Astrocyte (in vitro differentiated cells and primary cell): ENCODE measurements around the gene ATXN1. TPM values are rescaled to one million over a fixed set of nuclear protein-coding genes. Genes with fewer than 3 reads are reported as not detected.

Experiments used
- DNase-seq: peaks from one replicate; pipeline ENCODE4 v3.0.0-alpha.2; 2010; ENCODE audit warnings: low read depth
- FAIRE-seq: peaks from 2 replicates; lab custom pipeline; 2011; peaks lifted over from hg19 to GRCh38; lab: Jason Lieb, UNC
- H2AFZ ChIP-seq: 2 replicates; pipeline ENCODE4 v1.6.0; 2012; ENCODE audit warnings: low read depth, low read length, inconsistent platforms
- H3K27ac ChIP-seq: 2 replicates; pipeline ENCODE4 v1.5.1; 2011; ENCODE audit warnings: low read depth, low read length, inconsistent platforms
- H3K27me3 ChIP-seq: 2 replicates; pipeline ENCODE4 v1.6.0; 2011; ENCODE audit warnings: low read length, inconsistent platforms; ENCODE audit not compliant: insufficient read depth
- H3K36me3 ChIP-seq: 2 replicates; pipeline ENCODE4 v1.5.1; 2011; ENCODE audit warnings: low read length, inconsistent platforms; ENCODE audit not compliant: insufficient read depth
- H3K4me1 ChIP-seq: 2 replicates; pipeline ENCODE4 v1.5.1; 2011; ENCODE audit warnings: low read length, inconsistent platforms; ENCODE audit not compliant: insufficient read depth
- H3K4me2 ChIP-seq: 2 replicates; pipeline ENCODE4 v1.6.0; 2012; ENCODE audit warnings: low read length, inconsistent platforms
- H3K4me3 ChIP-seq: 2 replicates; pipeline ENCODE4 v1.5.1; 2011; ENCODE audit warnings: low read depth, mild to moderate bottlenecking, low read length, inconsistent platforms; ENCODE audit not compliant: insufficient read depth
- H3K79me2 ChIP-seq: 2 replicates; pipeline ENCODE4 v1.6.0; 2012; ENCODE audit warnings: mild to moderate bottlenecking, low read length, inconsistent platforms; ENCODE audit not compliant: insufficient read depth
- H3K9ac ChIP-seq: 2 replicates; pipeline ENCODE4 v1.6.0; 2012; ENCODE audit warnings: mild to moderate bottlenecking, low read length, inconsistent platforms
- H3K9me3 ChIP-seq: 2 replicates; pipeline ENCODE4 v1.5.1; 2012; ENCODE audit warnings: low read depth, mild to moderate bottlenecking, low read length, inconsistent platforms; ENCODE audit not compliant: insufficient read depth
- H4K20me1 ChIP-seq: 2 replicates; pipeline ENCODE4 v1.6.0; 2012; ENCODE audit warnings: low read length, inconsistent platforms; ENCODE audit not compliant: insufficient read depth
- H3K27ac Mint-ChIP-seq: one replicate; pipeline ENCODE4 v1.8.0; 2021; ENCODE audit warnings: mild to moderate bottlenecking, mixed read lengths; ENCODE audit not compliant: unreplicated experiment
- H3K27me3 Mint-ChIP-seq: one replicate; pipeline ENCODE4 v1.8.0; 2021; ENCODE audit warnings: low read depth, mixed read lengths; ENCODE audit not compliant: unreplicated experiment
- H3K36me3 Mint-ChIP-seq: one replicate; pipeline ENCODE4 v1.8.0; 2021; ENCODE audit warnings: low read depth, mixed read lengths; ENCODE audit not compliant: unreplicated experiment
- H3K4me1 Mint-ChIP-seq: one replicate; pipeline ENCODE4 v1.8.0; 2021; ENCODE audit warnings: low read depth, mixed read lengths; ENCODE audit not compliant: unreplicated experiment
- H3K4me3 Mint-ChIP-seq: one replicate; pipeline ENCODE4 v1.8.0; 2021; ENCODE audit warnings: mild to moderate bottlenecking, moderate library complexity, mixed read lengths; ENCODE audit not compliant: unreplicated experiment
- H3K9me3 Mint-ChIP-seq: one replicate; pipeline ENCODE4 v1.8.0; 2021; ENCODE audit warnings: mild to moderate bottlenecking, mixed read lengths; ENCODE audit not compliant: unreplicated experiment
- CTCF ChIP-seq: IDR thresholded peaks from 2 replicates; pipeline ENCODE4 v1.5.1; 2011; ENCODE audit warnings: low read depth, mild to moderate bottlenecking, inconsistent platforms, low read length, moderate library complexity; ENCODE audit not compliant: insufficient read depth
- EZH2 ChIP-seq: IDR thresholded peaks from 2 replicates; pipeline ENCODE4 v1.6.1; 2012; ENCODE audit warnings: mild to moderate bottlenecking, low read length, inconsistent platforms; ENCODE audit not compliant: insufficient read depth
- total RNA-seq: library from RNA; stranded (reverse); gene quantifications from 2 replicates; pipeline ENCODE4 v1.2.1, GENCODE V29; 2021

The ATXN1 gene
- total RNA-seq, 1 donor from 2014 or later, result 70.9 TPM

GRCh38 chr6:16718356-16718755 is 42.9 kb downstream of the ATXN1 start:
- DNase-seq (no peak), FAIRE-seq (no peak)
- Mint-ChIP-seq H3K4me1 (peaks cover 46% of the 10 kb centered on the region), H3K9me3 (no peaks in the 10 kb centered on the region), H3K36me3 (peaks cover 22% of the 10 kb centered on the region), H3K27ac (no peak overlapping the region), H3K4me3 (no peak overlapping the region), H3K27me3 (no peaks in the 10 kb centered on the region)
- Histone ChIP-seq H3K27me3 (no peaks in the 10 kb centered on the region), H3K4me2 (peak overlapping the region; percentile 46), H3K9ac (no peak overlapping the region), H3K79me2 (peaks cover 94% of the 10 kb centered on the region), H3K9me3 (no peaks in the 10 kb centered on the region), H3K27ac (no peak overlapping the region), H2AFZ (no peak overlapping the region), H4K20me1 (peaks cover 4% of the 10 kb centered on the region), H3K36me3 (no peaks in the 10 kb centered on the region), H3K4me3 (no peak overlapping the region), H3K4me1 (peaks cover 31% of the 10 kb centered on the region)
- no peak for TF ChIP-seq CTCF
- no peak for TF ChIP-seq EZH2

GRCh38 chr6:16717275-16717942 is 43.9 kb downstream of the ATXN1 start:
- H4K20me1 ChIP-seq, result peaks cover 4% of the 10 kb centered on the region
- peaks cover 84% of the 10 kb centered on the region for H3K79me2 ChIP-seq
- H3K36me3 Mint-ChIP-seq, result peaks cover 22% of the 10 kb centered on the region
- H3K27me3 Mint-ChIP-seq, result no peaks in the 10 kb centered on the region
- no peak overlapping the region for H3K4me2 ChIP-seq
- H3K4me1 ChIP-seq, result peaks cover 30% of the 10 kb centered on the region
- TF ChIP-seq EZH2 (no peak), CTCF (no peak)
- H3K4me3 Mint-ChIP-seq, result no peak overlapping the region
- H3K9ac ChIP-seq, result no peak overlapping the region
- no peak overlapping the region for H3K4me3 ChIP-seq
- H3K27ac ChIP-seq, result no peak overlapping the region
- H3K9me3 ChIP-seq, result no peaks in the 10 kb centered on the region
- H3K4me1 Mint-ChIP-seq, result peaks cover 47% of the 10 kb centered on the region
- no peaks in the 10 kb centered on the region for H3K27me3 ChIP-seq
- FAIRE-seq (no peak), DNase-seq (no peak)
- H3K9me3 Mint-ChIP-seq, result no peaks in the 10 kb centered on the region
- no peaks in the 10 kb centered on the region for H3K36me3 ChIP-seq
- no peak overlapping the region for H2AFZ ChIP-seq
- no peak overlapping the region for H3K27ac Mint-ChIP-seq

- TF ChIP-seq CTCF (no peak), EZH2 (no peak)
- H2AFZ ChIP-seq, result no peak overlapping the region
- H3K27ac Mint-ChIP-seq, result no peak overlapping the region
- H3K4me3 Mint-ChIP-seq, result no peak overlapping the region
- no peaks in the 10 kb centered on the region for H3K27me3 Mint-ChIP-seq
- H3K27ac ChIP-seq, result no peak overlapping the region
- H3K9me3 Mint-ChIP-seq, result no peaks in the 10 kb centered on the region
- H3K36me3 ChIP-seq, result no peaks in the 10 kb centered on the region
- peaks cover 46% of the 10 kb centered on the region for H3K4me1 Mint-ChIP-seq
- H3K9ac ChIP-seq, result no peak overlapping the region
- H3K4me3 ChIP-seq, result no peak overlapping the region
- DNase-seq, result no peak
- peaks cover 85% of the 10 kb centered on the region for H3K79me2 ChIP-seq
- H3K4me1 ChIP-seq, result peaks cover 37% of the 10 kb centered on the region
- H3K27me3 ChIP-seq, result no peaks in the 10 kb centered on the region
- peaks cover 22% of the 10 kb centered on the region for H3K36me3 Mint-ChIP-seq
- no peak overlapping the region for H3K4me2 ChIP-seq
- no peaks in the 10 kb centered on the region for H3K9me3 ChIP-seq
- peaks cover 4% of the 10 kb centered on the region for H4K20me1 ChIP-seq
- FAIRE-seq, result no peak
Measured at GRCh38 chr6:16716321-16716858, 44.9 kb downstream of the ATXN1 start.
